Measurements from ENCODE around the gene GPBP1. TPM values are rescaled to one million over a fixed set of nuclear protein-coding genes. Genes with fewer than 3 reads are reported as not detected.

GPBP1 gene
- total RNA-seq, 1 experiment from 2014 or later: 54.4 TPM

- TF ChIP-seq SIN3A (IDR thresholded peaks at IDR 0.05; ENCODE audit: borderline replicate concordance, insufficient read depth, low read depth, low read length) (no peak), TCF7L2 (IDR thresholded peaks at IDR 0.05; ENCODE audit: low read depth, low read length) (no peak), POLR2AphosphoS5 (IDR thresholded peaks at IDR 0.05; ENCODE audit: low read depth, low read length) (no peak)
- TF ChIP-seq, protein P1, sequence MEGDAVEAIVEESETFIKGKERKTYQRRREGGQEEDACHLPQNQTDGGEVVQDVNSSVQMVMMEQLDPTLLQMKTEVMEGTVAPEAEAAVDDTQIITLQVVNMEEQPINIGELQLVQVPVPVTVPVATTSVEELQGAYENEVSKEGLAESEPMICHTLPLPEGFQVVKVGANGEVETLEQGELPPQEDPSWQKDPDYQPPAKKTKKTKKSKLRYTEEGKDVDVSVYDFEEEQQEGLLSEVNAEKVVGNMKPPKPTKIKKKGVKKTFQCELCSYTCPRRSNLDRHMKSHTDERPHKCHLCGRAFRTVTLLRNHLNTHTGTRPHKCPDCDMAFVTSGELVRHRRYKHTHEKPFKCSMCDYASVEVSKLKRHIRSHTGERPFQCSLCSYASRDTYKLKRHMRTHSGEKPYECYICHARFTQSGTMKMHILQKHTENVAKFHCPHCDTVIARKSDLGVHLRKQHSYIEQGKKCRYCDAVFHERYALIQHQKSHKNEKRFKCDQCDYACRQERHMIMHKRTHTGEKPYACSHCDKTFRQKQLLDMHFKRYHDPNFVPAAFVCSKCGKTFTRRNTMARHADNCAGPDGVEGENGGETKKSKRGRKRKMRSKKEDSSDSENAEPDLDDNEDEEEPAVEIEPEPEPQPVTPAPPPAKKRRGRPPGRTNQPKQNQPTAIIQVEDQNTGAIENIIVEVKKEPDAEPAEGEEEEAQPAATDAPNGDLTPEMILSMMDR (IDR thresholded peaks at IDR 0.05): no peak; the same call in 1 of the 2 replicates
- TF ChIP-seq, protein P2, sequence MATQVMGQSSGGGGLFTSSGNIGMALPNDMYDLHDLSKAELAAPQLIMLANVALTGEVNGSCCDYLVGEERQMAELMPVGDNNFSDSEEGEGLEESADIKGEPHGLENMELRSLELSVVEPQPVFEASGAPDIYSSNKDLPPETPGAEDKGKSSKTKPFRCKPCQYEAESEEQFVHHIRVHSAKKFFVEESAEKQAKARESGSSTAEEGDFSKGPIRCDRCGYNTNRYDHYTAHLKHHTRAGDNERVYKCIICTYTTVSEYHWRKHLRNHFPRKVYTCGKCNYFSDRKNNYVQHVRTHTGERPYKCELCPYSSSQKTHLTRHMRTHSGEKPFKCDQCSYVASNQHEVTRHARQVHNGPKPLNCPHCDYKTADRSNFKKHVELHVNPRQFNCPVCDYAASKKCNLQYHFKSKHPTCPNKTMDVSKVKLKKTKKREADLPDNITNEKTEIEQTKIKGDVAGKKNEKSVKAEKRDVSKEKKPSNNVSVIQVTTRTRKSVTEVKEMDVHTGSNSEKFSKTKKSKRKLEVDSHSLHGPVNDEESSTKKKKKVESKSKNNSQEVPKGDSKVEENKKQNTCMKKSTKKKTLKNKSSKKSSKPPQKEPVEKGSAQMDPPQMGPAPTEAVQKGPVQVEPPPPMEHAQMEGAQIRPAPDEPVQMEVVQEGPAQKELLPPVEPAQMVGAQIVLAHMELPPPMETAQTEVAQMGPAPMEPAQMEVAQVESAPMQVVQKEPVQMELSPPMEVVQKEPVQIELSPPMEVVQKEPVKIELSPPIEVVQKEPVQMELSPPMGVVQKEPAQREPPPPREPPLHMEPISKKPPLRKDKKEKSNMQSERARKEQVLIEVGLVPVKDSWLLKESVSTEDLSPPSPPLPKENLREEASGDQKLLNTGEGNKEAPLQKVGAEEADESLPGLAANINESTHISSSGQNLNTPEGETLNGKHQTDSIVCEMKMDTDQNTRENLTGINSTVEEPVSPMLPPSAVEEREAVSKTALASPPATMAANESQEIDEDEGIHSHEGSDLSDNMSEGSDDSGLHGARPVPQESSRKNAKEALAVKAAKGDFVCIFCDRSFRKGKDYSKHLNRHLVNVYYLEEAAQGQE (IDR thresholded peaks at IDR 0.05; ENCODE audit: insufficient read depth in 1 of 2, low read depth in 2 of 2, low read length in 1 of 2): no peak
- intact Hi-C loops (cut with micrococcal nuclease; ENCODE audit: unreplicated experiment): loop anchor here (1.0 to 10.0 kb wide), 6 partner anchors 138 to 1162 kb away; no protein-coding TSS in a partner anchor
- peaks cover 5% of the 10 kb centered on the region for H3K4me1 ChIP-seq (ENCODE audit: control insufficient read depth, insufficient read depth, low read length)
- peak; percentile 60 for DNase-seq (ENCODE audit: low read depth, low spot score)
- no TSS peak for BruUV-seq (replicated peaks)
- CTCF ChIA-PET: interaction anchor here (0.6 to 1.3 kb wide), 2 partner anchors 200 to 349 kb away, joined by 4 to 6 read pairs; no protein-coding TSS in a partner anchor
- no peaks in the 10 kb centered on the region for H3K9me3 ChIP-seq (ENCODE audit: control insufficient read depth, insufficient read depth, low read depth, low read length)
- H3K4me3 ChIP-seq (ENCODE audit: low read depth in 2 of 2, low read length in 2 of 2): no peak overlapping the region
- H3K36me3 ChIP-seq (ENCODE audit: control insufficient read depth, insufficient read depth, low read length): no peaks in the 10 kb centered on the region
- H3K27me3 ChIP-seq (ENCODE audit: control insufficient read depth, insufficient read depth, low read length): no peaks in the 10 kb centered on the region
- in situ Hi-C loops (cut with HindIII; ENCODE audit: low pct_unique_long_range_greater_than_20kb, low sequenced_read_pairs): no loop called here
- H3K27ac ChIP-seq (ENCODE audit: low read length): peak overlapping the region; percentile 89
- peak; percentile 69 for ATAC-seq
- POLR2A ChIA-PET: no interaction called here
These were observed 125.2 kb downstream of the GPBP1 start for GRCh38 chr5:57298985-57299491.

GRCh38 chr5:57299986-57300385 lies 126.1 kb downstream of the GPBP1 start:
- TF ChIP-seq, protein P1 (IDR thresholded peaks at IDR 0.05): no peak
- TF ChIP-seq TCF7L2 (IDR thresholded peaks at IDR 0.05; ENCODE audit: low read depth, low read length): no peak
- no peak for TF ChIP-seq POLR2AphosphoS5 (IDR thresholded peaks at IDR 0.05; ENCODE audit: low read depth, low read length)
- no peak for TF ChIP-seq SIN3A (IDR thresholded peaks at IDR 0.05; ENCODE audit: borderline replicate concordance, insufficient read depth, low read depth, low read length)
- TF ChIP-seq, protein P2 (IDR thresholded peaks at IDR 0.05; ENCODE audit: insufficient read depth in 1 of 2, low read depth in 2 of 2, low read length in 1 of 2): no peak
- in situ Hi-C loops (cut with HindIII; ENCODE audit: low pct_unique_long_range_greater_than_20kb, low sequenced_read_pairs) (no loop called here), intact Hi-C loops (cut with micrococcal nuclease; ENCODE audit: unreplicated experiment) (loop anchor here (2.0 to 10.0 kb wide), 5 partner anchors 137 to 585 kb away; no protein-coding TSS in a partner anchor)
- ChIA-PET POLR2A (no interaction called here), CTCF (interaction anchor here (1.1 kb wide), 1 partner anchor 588 kb away, joined by 3 read pairs; no protein-coding TSS in a partner anchor)
- no peaks in the 10 kb centered on the region for H3K27me3 ChIP-seq (ENCODE audit: control insufficient read depth, insufficient read depth, low read length)
- H3K4me3 ChIP-seq (ENCODE audit: low read depth in 2 of 2, low read length in 2 of 2): no peak overlapping the region
- no TSS peak for BruUV-seq (replicated peaks)
- no peaks in the 10 kb centered on the region for H3K36me3 ChIP-seq (ENCODE audit: control insufficient read depth, insufficient read depth, low read length)
- 0 out of 2 replicates have a peak, but pooled peaks cover 2% of the 10 kb centered on the region for H3K9me3 ChIP-seq (ENCODE audit: control insufficient read depth, insufficient read depth, low read depth, low read length)
- H3K4me1 ChIP-seq (ENCODE audit: control insufficient read depth, insufficient read depth, low read length): peaks cover 5% of the 10 kb centered on the region
- no peak for ATAC-seq
- H3K27ac ChIP-seq (ENCODE audit: low read length): peak overlapping the region; percentile 89
- no peak for DNase-seq (ENCODE audit: low read depth, low spot score)
